Hematopoietic multipotent progenitor cell treated with erythropoietin and hydrocortisone succinate and interleukin-3 and kit ligand, for 8 days (in vitro differentiated cells): Measurements from ENCODE around the gene CCDC50.
A peak's percentile ranks its signal among the peaks of the same experiment; 100 is the strongest.

ENCODE experiments used
- DNase-seq: peaks from one replicate; pipeline ENCODE4 v3.0.0-alpha.2; 2015

The CCDC50 gene

GRCh38 chr3:191328962-191329653 is at the start of gene CCDC50:
TSS of gene CCDC50 (plus strand) at chr3:191329394. CDS start at chr3:191329675, 281 bp downstream.
- peak; percentile 70 for DNase-seq

- DNase-seq = no peak
Measured at GRCh38 chr3:191280111-191280510, 49.1 kb upstream of the CCDC50 start.

- DNase-seq = no peak
Measured at GRCh38 chr3:191280882-191281281, 48.3 kb upstream of the CCDC50 start.

- no peak for DNase-seq
Measured at GRCh38 chr3:191282251-191283185, 46.7 kb upstream of the CCDC50 start.

GRCh38 chr3:191283400-191283799 is 45.8 kb upstream of the CCDC50 start:
- no peak for DNase-seq

- DNase-seq = no peak
Measured at GRCh38 chr3:191290311-191291025, 38.7 kb upstream of the CCDC50 start.

GRCh38 chr3:191292243-191293015 is 36.8 kb upstream of the CCDC50 start:
- no peak for DNase-seq

GRCh38 chr3:191294291-191294690 is 34.9 kb upstream of the CCDC50 start:
- no peak for DNase-seq

GRCh38 chr3:191296041-191296541 is 33.1 kb upstream of the CCDC50 start:
- DNase-seq = no peak

- no peak for DNase-seq
Measured at GRCh38 chr3:191298846-191299245, 30.3 kb upstream of the CCDC50 start.

- no peak for DNase-seq
Measured at GRCh38 chr3:191300422-191300821, 28.8 kb upstream of the CCDC50 start.

- DNase-seq = no peak
Measured at GRCh38 chr3:191301017-191301416, 28.2 kb upstream of the CCDC50 start.

- no peak for DNase-seq
Measured at GRCh38 chr3:191301782-191302411, 27.3 kb upstream of the CCDC50 start.

GRCh38 chr3:191302451-191302850 is 26.7 kb upstream of the CCDC50 start:
- DNase-seq = no peak

GRCh38 chr3:191303596-191303995 is 25.6 kb upstream of the CCDC50 start:
- DNase-seq = no peak

GRCh38 chr3:191306428-191306827 is 22.8 kb upstream of the CCDC50 start:
- DNase-seq = no peak

- DNase-seq = no peak
Measured at GRCh38 chr3:191307341-191307740, 21.9 kb upstream of the CCDC50 start.

- DNase-seq = no peak
Measured at GRCh38 chr3:191313296-191313695, 15.9 kb upstream of the CCDC50 start.

GRCh38 chr3:191314109-191314728 is 15.0 kb upstream of the CCDC50 start:
- DNase-seq = no peak

GRCh38 chr3:191316876-191317603 is 12.2 kb upstream of the CCDC50 start:
- no peak for DNase-seq

- no peak for DNase-seq
Measured at GRCh38 chr3:191320316-191320715, 8.9 kb upstream of the CCDC50 start.
